Measurements from ENCODE around the gene MAMDC2. TPM values are rescaled to one million over a fixed set of nuclear protein-coding genes. Genes with fewer than 3 reads are reported as not detected.

The MAMDC2 gene
- total and polyA plus RNA-seq, 5 donors from 2014 or later = 0.10 TPM; not detected in 4

Other genes with a start within 250 kb of the MAMDC2 start
- gene CFAP95, start 223.0 kb upstream of the MAMDC2 start, total RNA-seq = not detected
- gene CFAP95, start 223.0 kb upstream of the MAMDC2 start, polyA plus RNA-seq = 10 to 100 TPM in 1 of 4 donors, not detected in 3; 17.2 TPM
- gene SMC5, start 215.1 kb downstream of the MAMDC2 start, total RNA-seq = 37.1 TPM
- gene SMC5, start 215.1 kb downstream of the MAMDC2 start, polyA plus RNA-seq = 10 to 100 TPM; 12.5 to 17.9 (median 16.0) TPM